ENCODE results near the gene TACSTD2. TPM values are rescaled to one million over a fixed set of nuclear protein-coding genes. Genes with fewer than 3 reads are reported as not detected.

Gene TACSTD2
- total RNA-seq, 3 donors from 2014 or later (not counting 1 experiment from before 2014, with no cell fraction given), result 0.21 TPM; not detected in 2

- Histone ChIP-seq H3K4me3 (ENCODE audit: low read length) (no peak overlapping the region), H3K27me3 (ENCODE audit: control insufficient read depth, insufficient read depth, low read length) (no peaks in the 10 kb centered on the region), H3K9me3 (ENCODE audit: control insufficient read depth, insufficient read depth, low read length) (no peaks in the 10 kb centered on the region), H3K27ac (ENCODE audit: low read length) (no peak overlapping the region), H3K36me3 (ENCODE audit: control insufficient read depth, insufficient read depth, low read length) (no peaks in the 10 kb centered on the region), H3K4me1 (ENCODE audit: control insufficient read depth, insufficient read depth, low read length) (peaks cover 10% of the 10 kb centered on the region)
- intact Hi-C loops (cut with micrococcal nuclease), result no loop called here
- H3K27ac Mint-ChIP-seq, result no peak overlapping the region
- H3K4me1 Mint-ChIP-seq, result peaks cover 0 to 5% of the 10 kb centered on the region in 2 donors
- WGBS (ENCODE audit: insufficient coverage), result 41% methylated on average over 2 of the region's 3 CpGs
- H3K9me3 Mint-ChIP-seq, result no peaks in the 10 kb centered on the region
- DNase-seq (no peak), ATAC-seq (no peak)
- no peaks in the 10 kb centered on the region for H3K36me3 Mint-ChIP-seq
- H3K4me3 Mint-ChIP-seq, result no peak overlapping the region
- peaks cover 9 to 12% of the 10 kb centered on the region in 2 donors for H3K27me3 Mint-ChIP-seq (ENCODE audit: low read depth in 2 of 2)
- no peak for TF ChIP-seq CTCF (IDR thresholded peaks at IDR 0.05)
Measured at GRCh38 chr1:58621391-58621790, 44.3 kb upstream of the TACSTD2 start.

- H3K4me1 ChIP-seq (ENCODE audit: control insufficient read depth, insufficient read depth, low read length), result peaks cover 10% of the 10 kb centered on the region
- 85% methylated on average over 5 of the region's 5 CpGs for WGBS (ENCODE audit: insufficient coverage)
Measured at GRCh38 chr1:58620926-58621325, 43.9 kb upstream of the TACSTD2 start.

GRCh38 chr1:58620259-58620658 lies 43.2 kb upstream of the TACSTD2 start:
- Histone ChIP-seq H3K27me3 (ENCODE audit: control insufficient read depth, insufficient read depth, low read length) (no peaks in the 10 kb centered on the region), H3K9me3 (ENCODE audit: control insufficient read depth, insufficient read depth, low read length) (no peaks in the 10 kb centered on the region), H3K4me1 (ENCODE audit: control insufficient read depth, insufficient read depth, low read length) (peaks cover 10% of the 10 kb centered on the region), H3K27ac (ENCODE audit: low read length) (no peak overlapping the region), H3K4me3 (ENCODE audit: low read length) (no peak overlapping the region), H3K36me3 (ENCODE audit: control insufficient read depth, insufficient read depth, low read length) (no peaks in the 10 kb centered on the region)
- no peak overlapping the region for H3K4me3 Mint-ChIP-seq
- intact Hi-C loops (cut with micrococcal nuclease), result no loop called here
- peaks cover 15 to 16% of the 10 kb centered on the region in 2 donors for H3K27me3 Mint-ChIP-seq (ENCODE audit: low read depth in 2 of 2)
- H3K27ac Mint-ChIP-seq, result no peak overlapping the region
- no peak for TF ChIP-seq CTCF (IDR thresholded peaks at IDR 0.05)
- no peaks in the 10 kb centered on the region for H3K36me3 Mint-ChIP-seq
- no peaks in the 10 kb centered on the region for H3K9me3 Mint-ChIP-seq
- WGBS (ENCODE audit: insufficient coverage), result 67% methylated on average over 5 of the region's 7 CpGs
- no peak for DNase-seq
- H3K4me1 Mint-ChIP-seq, result peaks cover 0 to 5% of the 10 kb centered on the region in 2 donors
- no peak for ATAC-seq

More at GRCh38 chr1:58620926-58621325, 43.9 kb upstream of the TACSTD2 start:
- Mint-ChIP-seq H3K4me1 (peaks cover 0 to 5% of the 10 kb centered on the region in 2 donors), H3K4me3 (no peak overlapping the region), H3K36me3 (no peaks in the 10 kb centered on the region), H3K9me3 (no peaks in the 10 kb centered on the region), H3K27me3 (ENCODE audit: low read depth in 2 of 2) (peaks cover 14 to 15% of the 10 kb centered on the region in 2 donors), H3K27ac (no peak overlapping the region)
- Histone ChIP-seq H3K9me3 (ENCODE audit: control insufficient read depth, insufficient read depth, low read length) (no peaks in the 10 kb centered on the region), H3K4me3 (ENCODE audit: low read length) (no peak overlapping the region), H3K27ac (ENCODE audit: low read length) (no peak overlapping the region), H3K36me3 (ENCODE audit: control insufficient read depth, insufficient read depth, low read length) (no peaks in the 10 kb centered on the region), H3K27me3 (ENCODE audit: control insufficient read depth, insufficient read depth, low read length) (no peaks in the 10 kb centered on the region)
- DNase-seq (no peak), ATAC-seq (no peak)
- intact Hi-C loops (cut with micrococcal nuclease), result no loop called here
- TF ChIP-seq CTCF (IDR thresholded peaks at IDR 0.05), result no peak

Measured in natural killer cell (primary cell).